Activated CD4-positive, alpha-beta T cell treated with anti-CD3 and anti-CD28 coated beads, Interleukin-2, amount 50 U/mL, for 16 hours (primary cell): Measurements from ENCODE around the gene DNAJB6.
A peak's percentile ranks its signal among the peaks of the same experiment; 100 is the strongest.

Source experiments
- DNase-seq: peaks from one replicate; pipeline ENCODE4 v3.0.0-alpha.2; 2020

Gene DNAJB6

DNA sequence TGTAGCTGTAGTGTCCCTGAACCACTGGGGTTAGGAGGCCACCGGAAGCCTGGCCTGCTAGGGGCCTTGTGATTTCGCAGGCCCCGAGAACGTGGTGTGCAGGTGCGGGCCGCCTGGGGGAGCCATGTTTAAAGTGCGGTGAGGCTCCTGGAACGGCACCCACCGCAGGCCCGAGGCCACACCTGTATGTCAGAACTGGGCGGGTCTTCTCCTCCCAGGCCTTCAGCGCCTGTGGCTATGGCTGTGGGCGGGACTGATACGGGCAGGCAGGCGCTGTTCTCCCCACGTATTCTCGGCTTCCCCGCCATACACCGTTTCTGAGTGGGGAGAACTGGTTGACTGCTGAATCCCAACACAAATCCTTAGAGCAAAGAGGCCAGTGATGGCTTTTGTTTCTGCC, 74.8 kb downstream of the DNAJB6 start:
- DNase-seq, result peak; percentile 76

DNA sequence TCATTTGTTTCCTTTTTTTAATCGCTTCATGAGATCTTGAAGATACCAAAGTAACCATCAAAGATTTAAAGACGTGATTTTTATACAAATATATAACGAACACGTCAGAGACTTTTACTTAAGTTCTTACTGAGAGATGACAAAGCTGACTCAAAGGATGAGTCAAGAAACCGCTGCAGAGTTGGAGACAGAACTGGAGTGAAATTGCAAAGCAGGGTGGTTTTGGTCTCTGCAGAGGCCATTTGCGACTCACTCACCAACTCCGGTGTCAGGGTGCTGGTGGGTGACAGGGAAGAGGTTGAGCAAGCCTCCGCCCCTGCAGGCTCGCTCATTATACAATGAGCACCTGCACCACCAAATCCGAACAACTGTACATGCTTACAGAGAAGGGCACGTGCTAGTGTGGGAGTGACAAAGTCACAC, 75.2 kb downstream of the DNAJB6 start:
- DNase-seq, result peak; percentile 91

DNA sequence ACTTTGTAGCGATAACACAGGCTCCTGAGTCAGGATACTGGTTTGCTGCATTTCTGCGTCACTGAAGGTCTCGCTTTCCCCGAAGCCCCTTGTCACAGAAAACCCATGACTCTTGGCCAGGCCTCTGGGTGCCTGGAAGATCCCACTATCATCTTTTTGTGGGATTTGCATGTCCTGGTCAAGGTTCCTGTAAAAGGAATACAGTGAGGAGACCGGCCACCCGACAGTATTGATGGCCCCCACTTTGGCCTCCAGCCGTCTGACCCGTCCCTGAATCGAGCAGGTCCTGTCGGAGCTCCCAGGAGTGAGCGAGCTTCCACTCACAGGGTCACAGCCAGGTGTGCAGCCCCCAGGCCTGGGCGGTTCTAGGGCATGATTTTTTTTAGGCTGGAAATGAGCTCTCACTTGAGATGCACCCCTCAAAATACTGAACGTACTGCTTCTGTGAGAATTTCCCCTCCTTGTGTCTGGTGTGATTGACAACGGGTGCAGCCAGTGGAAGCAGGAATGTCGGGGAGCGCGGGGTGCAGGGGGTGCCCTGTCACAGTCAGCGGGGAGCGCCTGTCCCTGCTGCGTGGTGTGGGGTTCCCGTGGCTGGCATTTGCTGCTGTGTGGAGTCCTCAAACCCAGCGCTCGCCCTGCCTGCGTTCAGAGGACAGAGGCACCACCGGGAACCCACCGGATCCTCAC, 75.8 kb downstream of the DNAJB6 start:
- DNase-seq, result no peak

DNA sequence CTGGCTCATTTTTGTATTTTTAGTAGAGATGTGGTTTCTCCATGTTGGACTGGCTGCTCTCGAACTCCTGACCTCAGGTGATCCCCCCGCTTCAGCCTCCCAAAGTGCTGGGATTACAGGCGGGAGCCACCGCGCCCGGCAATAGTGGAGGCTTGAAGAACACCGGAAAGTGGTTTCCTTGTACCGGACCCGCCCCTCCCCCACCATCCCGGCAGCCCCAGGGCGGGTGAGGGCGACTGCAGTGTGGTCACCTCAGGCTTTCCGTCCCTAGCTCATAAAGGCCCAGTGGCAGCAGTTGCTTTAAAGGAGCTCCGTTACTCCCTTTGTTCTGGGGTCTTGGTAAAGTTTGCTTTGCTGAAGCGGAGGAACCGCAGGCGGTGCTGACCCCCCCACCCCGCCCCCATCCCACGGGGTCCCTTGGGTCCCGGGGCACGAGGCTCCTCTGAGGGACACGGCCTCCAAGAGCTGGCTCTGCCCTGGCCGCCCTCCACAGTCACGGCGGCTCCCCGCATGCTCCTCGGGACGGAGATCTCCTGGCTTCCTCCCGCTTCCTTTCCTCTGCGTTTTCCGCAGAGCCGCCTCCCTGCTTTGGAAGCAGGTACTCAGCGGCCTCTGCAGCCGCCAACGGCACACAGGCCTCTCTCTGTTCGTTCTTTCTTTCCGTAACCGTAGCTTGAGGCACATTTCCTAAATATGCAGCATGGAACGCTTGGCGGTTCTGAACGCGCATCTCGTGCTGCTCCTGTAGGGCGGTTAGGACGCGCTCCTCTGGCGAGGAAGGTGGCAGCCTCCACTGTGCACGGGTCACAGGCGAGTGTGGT, 77.3 kb downstream of the DNAJB6 start:
- no peak for DNase-seq

DNA sequence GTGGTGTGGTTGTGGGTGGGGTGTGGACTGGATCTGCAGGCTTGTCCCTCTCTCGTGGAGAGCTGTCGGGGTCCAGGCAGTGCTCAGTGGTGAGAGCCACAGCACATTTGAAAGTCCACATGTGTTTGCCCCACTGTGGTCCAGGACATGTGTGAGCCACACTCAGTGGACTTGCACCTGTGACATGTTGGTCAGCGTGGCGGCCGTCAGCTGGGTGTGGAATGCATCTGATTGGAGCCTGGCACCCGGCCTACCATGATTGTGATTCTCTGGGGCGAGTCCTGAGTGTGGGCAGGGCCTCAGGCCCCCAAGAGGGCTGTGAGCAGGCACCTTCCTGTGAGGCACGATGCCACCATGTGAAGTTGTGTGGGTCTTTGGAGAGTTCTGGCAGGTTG, 77.9 kb downstream of the DNAJB6 start:
- no peak for DNase-seq

DNA sequence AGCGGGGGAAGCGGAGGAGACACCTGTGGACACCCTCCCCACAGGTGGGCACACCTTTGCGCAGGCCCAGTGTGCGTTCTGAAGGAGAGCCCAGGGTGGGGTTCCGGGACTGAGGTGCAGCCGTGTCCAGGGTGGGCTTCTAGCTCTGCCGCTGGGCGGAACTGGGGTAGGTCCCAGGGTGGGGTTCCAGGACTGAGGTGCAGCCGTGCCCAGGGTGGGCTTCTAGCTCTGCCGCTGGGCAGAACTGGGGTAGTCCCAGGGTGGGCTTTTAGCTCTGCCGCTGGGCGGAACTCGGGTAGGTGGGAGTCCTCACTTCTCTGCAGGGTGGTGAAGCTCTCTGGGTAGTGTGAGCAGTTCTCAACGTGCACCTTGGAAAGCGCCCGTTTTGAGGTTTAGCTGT, 78.7 kb downstream of the DNAJB6 start:
- no peak for DNase-seq

DNA sequence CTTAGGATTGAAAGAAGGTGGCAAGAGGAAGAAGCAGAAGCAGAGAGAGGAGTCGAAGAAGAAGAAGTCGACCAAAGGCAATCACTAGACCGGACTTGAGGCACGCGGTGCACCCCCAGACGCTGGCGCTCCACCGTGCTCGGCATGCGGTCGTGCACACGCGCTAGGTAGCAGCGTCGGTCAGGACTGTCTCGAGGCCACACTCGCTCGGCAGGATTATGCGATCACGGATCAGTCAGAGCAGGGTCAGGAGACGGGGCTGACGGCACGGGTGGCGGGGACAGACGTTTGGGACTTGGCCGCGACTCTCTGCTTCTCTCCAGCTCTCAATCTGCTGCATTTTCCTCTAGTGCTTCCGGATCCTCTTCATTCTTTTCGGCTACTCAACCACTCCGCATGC, 79.2 kb downstream of the DNAJB6 start:
- DNase-seq, result no peak

DNA sequence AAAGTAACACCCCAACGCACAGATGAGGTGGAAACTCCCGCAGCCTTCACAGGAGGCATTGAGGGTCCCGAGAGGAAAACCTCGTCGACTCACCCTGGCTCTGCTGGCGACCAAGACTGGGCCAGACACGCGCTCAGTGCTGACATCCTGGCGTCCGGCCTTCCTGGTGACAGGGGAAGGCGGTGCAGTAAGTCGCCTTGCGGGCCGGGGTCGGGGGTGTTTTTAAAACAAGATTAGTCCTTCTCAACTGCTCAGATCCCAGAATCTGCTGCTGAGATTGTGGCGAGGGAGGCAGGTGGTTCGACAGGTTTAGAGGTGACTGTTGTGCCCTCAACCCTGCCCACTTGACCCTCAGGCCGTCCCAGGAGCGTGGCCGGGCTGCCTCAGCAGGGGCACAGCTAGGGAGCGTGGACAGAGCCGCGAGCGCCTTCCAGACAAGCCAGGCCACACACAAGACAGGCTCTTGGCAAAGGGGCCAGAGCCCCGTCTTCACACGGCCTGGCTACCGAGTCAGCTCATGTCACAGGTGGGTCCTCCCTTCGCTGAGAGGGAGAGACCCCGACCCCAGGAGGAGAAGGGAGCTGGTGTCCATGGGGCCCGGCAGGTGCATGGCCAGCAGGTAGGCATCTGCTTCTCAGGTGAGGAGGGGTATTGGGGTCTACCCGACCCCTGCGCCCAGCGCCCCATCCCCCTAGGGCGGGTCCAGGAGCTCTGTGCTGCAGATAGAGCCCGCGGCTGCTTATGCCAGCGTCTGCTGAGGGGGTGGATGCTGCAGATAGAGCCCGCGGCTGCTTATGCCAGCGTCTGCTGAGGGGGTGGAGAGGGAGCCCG, 81.6 kb downstream of the DNAJB6 start:
- no peak for DNase-seq

DNA sequence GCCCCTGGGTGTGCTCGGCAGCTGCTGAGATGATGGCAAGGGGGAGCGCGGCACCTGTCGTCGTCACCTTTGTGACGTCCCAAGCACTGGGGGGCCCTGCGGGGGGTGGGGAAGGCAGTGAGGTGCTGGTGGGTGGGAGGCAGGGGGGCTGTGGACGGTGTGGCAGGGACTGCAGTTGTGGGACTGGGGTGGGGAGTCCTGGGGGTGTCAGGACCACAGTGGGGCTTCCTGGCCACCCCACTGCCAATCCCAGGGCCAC, 82.2 kb downstream of the DNAJB6 start:
- DNase-seq, result no peak

DNA sequence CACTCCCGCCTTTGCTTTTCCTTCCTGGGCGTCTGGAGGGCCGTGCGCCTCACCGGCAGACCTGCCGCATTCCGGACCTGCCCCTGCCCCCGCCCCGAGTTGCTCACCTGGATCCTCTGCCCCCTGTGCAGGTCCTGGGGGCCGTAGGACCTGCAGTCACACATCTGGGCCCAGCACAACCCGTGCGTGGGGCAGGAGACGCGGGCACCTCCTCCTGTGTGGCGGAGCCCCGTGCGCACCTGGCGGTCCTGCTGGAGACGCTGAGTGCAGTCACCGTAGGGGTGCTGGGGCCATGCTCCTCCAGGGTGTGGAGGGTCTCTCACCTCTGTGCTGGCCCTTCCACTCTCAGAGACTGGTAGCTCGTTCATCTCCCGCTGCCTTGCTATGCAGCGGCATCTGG, 85.5 kb downstream of the DNAJB6 start:
- DNase-seq, result no peak

DNA sequence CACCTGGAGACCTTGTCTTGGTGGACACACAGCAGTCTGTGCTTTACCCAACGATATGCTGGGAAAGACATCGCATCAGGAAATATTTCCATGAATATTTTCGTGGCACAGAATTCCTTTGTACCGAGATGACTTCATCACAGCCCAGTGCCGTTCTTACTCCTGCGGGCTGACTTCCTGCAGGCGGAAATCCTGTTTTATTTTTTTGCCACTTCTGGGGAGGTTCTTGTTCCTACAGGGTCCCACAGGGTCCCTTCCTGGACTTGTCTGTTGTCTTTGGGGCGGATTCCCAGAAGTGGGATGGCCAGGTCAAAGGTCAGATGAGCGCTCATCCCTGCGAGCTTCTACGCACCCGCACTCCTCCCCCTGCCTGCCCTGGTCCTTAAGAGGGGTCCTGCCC, 86.5 kb downstream of the DNAJB6 start:
- DNase-seq, result no peak

DNA sequence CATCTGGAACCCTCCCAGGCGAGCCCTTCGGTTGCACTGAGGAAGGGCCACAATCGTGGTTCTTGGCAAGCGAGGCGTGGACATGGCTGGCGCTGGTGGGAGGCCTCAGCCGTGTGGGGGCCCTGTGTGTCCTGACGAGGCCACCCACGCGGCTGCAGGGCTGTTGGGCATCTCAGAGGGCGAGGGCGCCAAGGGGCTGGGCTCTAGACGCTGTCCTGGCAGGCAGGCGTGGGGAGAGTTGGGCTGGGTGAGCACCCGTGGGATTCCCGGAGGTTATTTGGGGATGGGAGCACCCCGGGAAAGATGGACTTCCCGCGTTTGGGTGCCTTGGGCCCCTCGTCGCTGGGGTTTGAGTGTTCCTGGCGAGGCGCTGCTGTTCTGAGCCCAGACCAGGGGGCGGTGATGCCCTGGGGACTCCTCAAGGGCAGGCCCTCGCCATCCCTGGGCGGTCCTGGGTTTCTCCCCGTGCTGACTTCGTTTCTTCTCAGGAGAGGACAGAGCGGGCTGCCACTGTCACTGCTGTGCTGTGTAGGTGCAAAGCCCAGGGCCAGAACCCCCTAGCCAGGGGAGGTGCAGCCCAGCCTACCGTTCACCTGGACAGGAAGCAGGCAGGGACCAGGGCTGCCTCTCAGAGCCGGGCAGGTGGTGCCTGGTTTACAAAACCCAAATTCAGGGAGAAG, 87.2 kb downstream of the DNAJB6 start:
- DNase-seq, result no peak

DNA sequence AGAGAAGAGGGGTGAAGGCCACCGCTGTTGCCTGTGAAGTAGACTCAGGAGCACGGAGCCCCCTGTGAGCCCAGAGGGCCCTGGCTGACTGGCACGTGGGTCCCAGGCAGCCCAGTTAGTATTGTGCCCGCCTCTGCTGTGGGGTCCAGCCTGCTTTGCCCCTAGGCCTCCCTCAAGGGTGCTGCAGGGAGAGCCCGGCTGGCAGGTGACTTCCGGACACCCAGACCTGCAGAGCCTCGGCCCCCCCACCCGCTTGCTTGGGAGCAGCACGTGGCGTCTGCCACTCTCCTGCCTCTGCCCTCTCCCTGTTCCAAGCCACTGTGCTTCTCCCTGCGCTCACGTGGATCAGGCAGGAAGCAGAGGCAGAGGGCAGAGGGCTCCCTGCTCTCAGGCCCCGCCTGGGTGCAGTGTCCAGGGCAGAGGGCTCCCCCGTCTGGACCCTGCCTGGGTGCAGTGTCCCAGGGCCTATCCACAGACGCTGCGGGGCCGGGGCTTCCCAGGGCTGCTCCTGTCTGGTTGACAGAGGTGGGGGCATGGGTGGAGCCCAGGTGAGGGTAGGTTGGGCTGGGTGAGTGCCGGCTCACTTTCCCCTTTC, 88.4 kb downstream of the DNAJB6 start:
- no peak for DNase-seq

DNA sequence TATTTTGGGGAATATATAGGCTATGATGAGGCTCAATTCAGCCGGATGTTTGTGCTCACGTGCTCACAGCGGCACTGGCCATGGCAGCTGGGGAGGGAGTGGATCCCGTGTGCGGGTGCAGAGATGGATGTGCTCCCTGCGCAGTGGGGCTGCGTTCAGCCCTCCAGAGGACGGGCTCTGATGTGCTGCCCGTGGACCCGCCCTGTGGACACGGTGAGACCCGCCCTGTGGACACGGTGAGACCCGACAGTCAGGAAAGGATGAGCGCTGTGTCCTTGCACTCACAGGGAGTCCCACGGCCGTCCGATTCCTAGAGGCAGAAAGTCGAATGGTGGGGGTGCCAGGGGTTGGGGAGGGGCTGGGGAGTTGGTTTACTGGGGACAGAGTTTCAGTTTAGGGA, 89.0 kb downstream of the DNAJB6 start:
- DNase-seq, result no peak

DNA sequence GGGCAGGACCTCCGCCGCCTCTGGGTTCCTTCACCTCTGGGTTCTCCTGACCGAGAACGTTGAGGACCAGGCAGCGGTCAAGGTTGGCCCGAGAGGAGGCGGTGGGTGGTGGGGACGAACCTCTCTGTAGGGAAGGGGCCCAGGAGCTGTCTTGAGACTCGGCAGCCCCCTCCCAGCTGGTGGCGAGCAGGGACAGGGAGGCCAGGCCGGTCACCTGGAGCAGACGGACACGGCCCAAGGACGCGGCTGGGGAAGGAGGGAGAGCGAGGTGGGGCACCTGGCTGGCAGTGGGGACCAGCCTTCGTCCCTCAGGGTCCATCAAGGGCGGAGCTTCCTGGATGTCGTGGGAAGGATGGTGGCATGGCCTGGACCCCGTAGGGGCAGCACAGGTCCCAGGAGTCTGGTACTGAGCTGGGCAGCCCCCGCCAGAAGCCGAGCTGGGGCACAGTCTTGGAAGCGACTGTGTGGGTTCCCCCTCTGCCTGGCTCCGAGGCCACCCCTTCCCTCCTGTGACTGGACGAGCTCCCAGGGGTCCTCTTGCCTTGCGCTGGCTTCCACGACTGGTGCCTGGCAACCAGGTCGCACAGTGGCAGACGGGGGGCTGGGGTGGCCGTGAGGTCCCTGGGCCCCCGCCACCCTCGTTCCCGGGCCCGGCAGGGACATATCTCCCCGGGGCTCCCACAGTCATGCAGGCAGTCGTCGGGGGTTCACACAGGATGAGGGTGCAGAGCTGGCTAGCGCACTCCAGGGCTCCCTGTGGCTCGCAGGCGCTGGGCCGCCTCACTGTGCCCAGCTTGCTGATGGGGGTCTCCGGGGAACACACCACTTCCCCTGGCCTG, 89.9 kb downstream of the DNAJB6 start:
- no peak for DNase-seq

DNA sequence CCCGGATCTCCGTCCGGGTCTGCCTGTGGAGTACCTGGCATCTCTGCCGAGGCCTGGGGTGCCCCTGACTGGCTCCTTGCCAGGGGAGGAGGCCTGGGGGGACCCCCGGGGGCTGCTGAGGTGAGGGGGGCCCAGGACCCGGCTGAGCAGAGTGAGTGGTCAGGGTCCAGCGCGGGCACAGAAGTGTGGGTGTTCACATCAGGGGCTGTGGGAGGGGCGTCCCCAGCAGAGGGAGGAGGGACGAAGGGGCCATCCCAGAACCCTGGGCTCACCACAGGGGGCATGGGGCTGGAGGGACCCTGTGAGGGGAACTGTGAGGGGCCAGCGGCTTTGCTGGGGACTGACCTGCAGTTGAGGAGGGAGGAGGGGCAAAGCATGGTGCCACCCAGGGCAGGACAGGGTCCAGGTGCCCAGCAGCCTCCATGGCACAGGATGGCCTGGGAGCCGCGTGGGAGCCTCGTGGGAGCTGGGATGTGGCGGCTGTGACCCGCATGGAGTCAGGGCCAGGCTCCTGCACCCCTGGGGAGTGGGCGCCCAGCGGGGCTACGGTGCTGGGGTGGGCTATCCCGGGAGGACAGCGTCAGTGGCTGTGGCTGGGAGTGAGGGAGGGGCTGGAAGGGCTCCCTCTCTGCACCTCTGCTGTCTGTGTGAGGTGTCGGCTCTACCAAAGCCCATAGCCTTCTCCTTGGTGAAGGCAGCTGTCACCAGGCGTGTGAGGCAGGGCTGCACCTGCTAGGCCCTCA, 91.2 kb downstream of the DNAJB6 start:
- DNase-seq, result no peak

DNA sequence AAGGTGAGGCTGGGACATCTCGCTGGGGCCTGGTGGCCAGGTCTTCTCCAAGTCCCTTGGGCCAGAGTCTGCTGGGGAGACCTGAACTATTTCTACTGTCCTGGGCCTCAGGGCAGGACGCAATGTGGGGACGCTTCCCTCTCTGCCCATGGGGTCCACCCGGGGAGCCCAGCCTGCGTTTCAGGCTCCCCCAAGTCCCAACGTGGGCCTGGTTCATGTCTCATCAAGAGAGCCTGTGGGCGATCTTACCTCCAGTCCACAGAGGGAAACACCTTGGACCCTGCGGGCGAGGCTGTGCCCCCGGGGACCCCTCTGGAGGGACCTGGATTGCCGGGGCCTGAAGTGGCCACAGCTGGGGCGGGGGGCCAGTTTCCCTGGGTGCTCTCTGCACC, 91.7 kb downstream of the DNAJB6 start:
- no peak for DNase-seq

DNA sequence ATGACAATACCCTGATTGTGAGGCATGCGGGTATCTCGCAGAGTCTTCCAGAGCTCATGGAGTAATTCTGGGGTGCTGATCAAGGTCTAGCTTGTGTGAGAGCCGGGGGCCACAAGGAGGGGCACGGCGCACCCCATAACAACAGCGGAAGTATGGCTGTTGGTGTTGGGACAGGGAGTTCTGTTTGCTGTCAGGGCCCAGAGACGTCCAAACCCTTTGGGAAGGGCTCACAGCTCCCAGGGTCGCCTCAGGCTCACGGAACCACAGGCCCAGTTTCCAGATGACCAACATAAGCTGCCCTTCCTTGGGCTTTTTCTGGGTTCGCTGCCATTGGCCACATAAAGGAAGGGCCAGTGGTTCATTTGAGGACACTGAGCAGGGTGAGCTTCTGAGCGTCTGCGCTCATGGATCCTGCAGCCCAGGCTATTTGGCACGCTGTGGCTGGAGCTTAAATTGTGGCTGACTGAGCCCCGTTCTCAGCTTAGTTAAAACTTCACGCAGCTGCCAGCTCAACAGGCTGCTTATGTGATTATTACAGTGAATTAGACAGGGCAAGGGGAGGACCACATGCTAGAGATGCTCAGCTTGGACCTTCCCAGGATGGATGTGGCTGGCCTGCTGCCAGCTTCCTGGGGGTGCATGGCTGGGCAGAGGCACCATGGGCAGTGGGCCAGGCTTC, 92.3 kb downstream of the DNAJB6 start:
- no peak for DNase-seq

DNA sequence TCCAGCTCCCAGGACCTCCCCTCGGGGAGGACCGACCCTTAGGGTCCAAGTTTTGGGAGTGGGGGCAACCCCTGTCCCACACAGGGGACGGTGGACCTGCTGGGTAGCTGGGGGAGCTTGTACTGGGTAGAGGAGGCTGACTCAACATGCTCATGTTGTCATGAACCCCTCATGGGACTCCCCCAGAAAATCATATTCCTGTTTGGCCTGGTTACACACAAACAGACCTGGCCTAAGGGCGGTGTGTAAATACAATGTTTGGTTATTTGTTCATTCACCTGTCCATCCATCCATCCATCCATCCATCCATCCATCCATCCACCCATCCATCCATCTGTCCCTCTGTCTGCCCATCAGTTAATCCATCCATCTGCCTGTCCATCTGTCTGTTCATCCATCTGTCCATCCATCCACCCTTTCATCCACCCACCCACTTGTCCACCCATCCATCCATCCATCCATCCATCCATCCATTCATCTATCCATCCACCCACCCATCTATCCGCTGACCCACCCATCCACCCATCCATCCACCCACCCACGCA, 92.9 kb downstream of the DNAJB6 start:
- DNase-seq, result no peak

DNA sequence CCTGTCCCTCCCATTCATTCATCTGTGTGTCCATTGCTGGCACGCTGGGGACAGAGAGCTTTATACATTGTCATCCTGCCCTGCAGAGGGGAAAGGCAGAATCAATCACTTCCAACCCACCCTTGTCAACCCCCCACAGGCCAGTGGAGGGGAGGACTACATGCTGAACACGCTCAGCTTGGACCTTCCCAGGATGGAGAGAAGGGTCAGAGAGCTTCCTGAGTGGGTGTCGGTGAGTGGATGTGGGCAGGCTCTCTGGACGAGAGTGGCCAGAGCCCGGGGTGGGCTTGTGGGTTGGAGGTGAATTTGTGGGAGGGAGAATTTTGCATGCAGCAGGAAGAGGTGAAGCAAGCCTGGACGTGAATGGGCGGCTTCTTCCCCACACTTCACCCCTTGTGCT, 93.9 kb downstream of the DNAJB6 start:
- no peak for DNase-seq
